ENCODE data around the gene AUTS2.

The AUTS2 gene

DNA sequence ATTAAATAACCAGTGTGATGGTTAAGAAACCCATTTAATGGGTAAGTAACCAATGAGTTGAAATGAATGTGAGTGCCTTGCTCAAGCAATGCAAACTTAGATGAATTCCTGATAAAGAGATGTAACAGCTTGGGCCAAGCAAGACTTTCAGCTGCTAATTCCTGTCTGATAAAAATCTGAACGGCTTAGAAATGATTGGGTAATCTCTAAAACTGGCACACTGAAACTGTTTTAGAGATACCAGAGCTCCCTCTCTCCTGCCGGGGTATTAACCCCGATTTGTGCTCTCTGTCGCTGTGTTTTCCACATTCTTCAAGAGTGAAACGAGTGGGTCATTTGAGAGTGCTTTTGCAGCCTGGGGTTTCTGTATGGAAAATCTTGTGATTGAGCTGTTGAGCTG lies 998.8 kb downstream of the AUTS2 start:
- in situ Hi-C loops (cut with HindIII; ENCODE audit: low sequenced_read_pairs), result no loop called here
- DNase-seq (ENCODE audit: low read depth), result no peak
- TF ChIP-seq CTCF (IDR thresholded peaks at IDR 0.05; ENCODE audit: low read depth, low read length, missing control alignments), result no peak
- H3K4me3 ChIP-seq (ENCODE audit: low read depth, low read length), result no peak overlapping the region

- no peak for DNase-seq (ENCODE audit: low read depth)
- in situ Hi-C loops (cut with HindIII; ENCODE audit: low sequenced_read_pairs), result no loop called here
- H3K4me3 ChIP-seq (ENCODE audit: low read depth, low read length), result no peak overlapping the region
- no peak for TF ChIP-seq CTCF (IDR thresholded peaks at IDR 0.05; ENCODE audit: low read depth, low read length, missing control alignments)
Measured at GRCh38 chr7:70598976-70599375, 1000.7 kb downstream of the AUTS2 start.

GRCh38 chr7:70599446-70600190 lies 1001.3 kb downstream of the AUTS2 start:
- TF ChIP-seq CTCF (IDR thresholded peaks at IDR 0.05; ENCODE audit: low read depth, low read length, missing control alignments), result no peak
- DNase-seq (ENCODE audit: low read depth), result no peak
- in situ Hi-C loops (cut with HindIII; ENCODE audit: low sequenced_read_pairs), result no loop called here
- H3K4me3 ChIP-seq (ENCODE audit: low read depth, low read length), result no peak overlapping the region

GRCh38 chr7:70600993-70601392 lies 1002.7 kb downstream of the AUTS2 start:
- in situ Hi-C loops (cut with HindIII; ENCODE audit: low sequenced_read_pairs), result no loop called here
- no peak overlapping the region for H3K4me3 ChIP-seq (ENCODE audit: low read depth, low read length)
- TF ChIP-seq CTCF (IDR thresholded peaks at IDR 0.05; ENCODE audit: low read depth, low read length, missing control alignments), result no peak
- no peak for DNase-seq (ENCODE audit: low read depth)

- no peak overlapping the region for H3K4me3 ChIP-seq (ENCODE audit: low read depth, low read length)
- DNase-seq (ENCODE audit: low read depth), result no peak
- in situ Hi-C loops (cut with HindIII; ENCODE audit: low sequenced_read_pairs), result no loop called here
- TF ChIP-seq CTCF (IDR thresholded peaks at IDR 0.05; ENCODE audit: low read depth, low read length, missing control alignments), result no peak
Measured at GRCh38 chr7:70602117-70602516, 1003.8 kb downstream of the AUTS2 start.

- DNase-seq (ENCODE audit: low read depth), result no peak
- no peak for TF ChIP-seq CTCF (IDR thresholded peaks at IDR 0.05; ENCODE audit: low read depth, low read length, missing control alignments)
- H3K4me3 ChIP-seq (ENCODE audit: low read depth, low read length), result no peak overlapping the region
- in situ Hi-C loops (cut with HindIII; ENCODE audit: low sequenced_read_pairs), result no loop called here
Measured at GRCh38 chr7:70607281-70607680, 1009.0 kb downstream of the AUTS2 start.
